Kidney epithelial cell (primary cell): Measurements from ENCODE around the gene ARHGAP45. TPM values are rescaled to one million over a fixed set of nuclear protein-coding genes. Genes with fewer than 3 reads are reported as not detected.
"Not testable (repeated sequence)": the region's sequence is repeated elsewhere in the genome, so short reads cannot be mapped to it uniquely, and the experiment has no call there.

Experiments used
- DNase-seq: peaks from one replicate; pipeline ENCODE4 v3.0.0-alpha.2; 2010; ENCODE audit warnings: low read depth
- H3K27me3 ChIP-seq: 2 replicates; pipeline ENCODE4 v1.6.0; 2011; ENCODE audit warnings: low read length; ENCODE audit not compliant: control insufficient read depth, insufficient read depth
- H3K36me3 ChIP-seq: 2 replicates; pipeline ENCODE4 v1.5.1; 2011; ENCODE audit warnings: low read length; ENCODE audit not compliant: control insufficient read depth, insufficient read depth
- H3K4me3 ChIP-seq: 2 replicates; pipeline ENCODE4 v1.5.1; 2011; ENCODE audit warnings: low read depth, mild to moderate bottlenecking, control low read depth, low read length
- total RNA-seq: library from RNA; depleted of rRNA; stranded (reverse); fragments of >200 nt; gene quantifications from 2 replicates; pipeline ENCODE4 v1.2.3, GENCODE V29; 2015
- TF ChIP-seq, protein P1 (sequence below): IDR thresholded peaks from 2 replicates; pipeline ENCODE4 v1.5.1; 2011; ENCODE audit warnings: mild to moderate bottlenecking, moderate library complexity, low read length, control low read depth, inconsistent platforms; ENCODE audit not compliant: insufficient read depth, poor library complexity, severe bottlenecking

ARHGAP45 gene
- total RNA-seq, 1 donor from 2014 or later = 4.2 TPM

DNA sequence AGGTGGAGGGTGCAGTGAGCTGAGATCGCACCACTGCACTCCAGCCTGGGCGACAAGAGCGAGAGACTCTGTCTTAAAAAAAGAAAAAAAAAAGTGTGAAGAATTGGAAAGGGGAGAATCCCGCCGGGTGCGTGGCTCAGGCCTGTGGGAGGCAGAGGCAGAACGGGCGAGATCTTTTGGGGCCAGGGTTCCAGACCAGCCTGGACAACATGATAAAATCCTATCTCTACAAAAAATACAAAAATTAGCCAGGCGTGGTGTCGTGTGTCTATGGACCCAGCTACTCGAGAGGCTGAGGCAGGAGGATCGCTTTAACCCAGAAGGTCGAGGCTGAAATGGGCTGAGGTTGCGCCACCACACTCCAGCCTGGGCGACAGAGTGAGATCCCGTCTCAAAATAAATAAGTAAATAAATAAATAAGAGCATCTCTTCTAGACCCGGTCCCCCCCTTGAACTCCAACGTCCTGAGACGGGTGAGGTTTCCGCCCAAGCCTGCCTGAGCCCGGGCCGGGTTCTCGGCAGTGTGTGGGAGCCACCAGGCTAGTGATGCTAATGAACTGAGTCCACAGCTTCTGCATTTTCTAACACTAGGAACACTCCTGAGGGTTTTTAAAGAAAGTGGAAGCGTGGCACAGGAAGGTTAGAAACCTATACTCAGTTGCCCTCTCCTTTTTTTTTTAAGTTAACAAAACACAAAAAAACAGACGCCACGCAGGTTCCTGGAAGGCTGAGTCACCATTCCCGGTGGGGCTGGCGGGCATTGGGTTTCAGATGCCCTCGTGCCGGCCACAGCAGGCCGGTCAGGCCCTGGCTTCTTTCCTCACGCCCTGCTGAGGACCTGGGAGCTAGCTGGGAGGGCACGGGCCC is 58.9 kb downstream of the ARHGAP45 start:
- Histone ChIP-seq H3K27me3 (no peaks in the 10 kb centered on the region), H3K4me3 (no peak overlapping the region), H3K36me3 (peaks cover 13% of the 10 kb centered on the region)
- TF ChIP-seq, protein P1, sequence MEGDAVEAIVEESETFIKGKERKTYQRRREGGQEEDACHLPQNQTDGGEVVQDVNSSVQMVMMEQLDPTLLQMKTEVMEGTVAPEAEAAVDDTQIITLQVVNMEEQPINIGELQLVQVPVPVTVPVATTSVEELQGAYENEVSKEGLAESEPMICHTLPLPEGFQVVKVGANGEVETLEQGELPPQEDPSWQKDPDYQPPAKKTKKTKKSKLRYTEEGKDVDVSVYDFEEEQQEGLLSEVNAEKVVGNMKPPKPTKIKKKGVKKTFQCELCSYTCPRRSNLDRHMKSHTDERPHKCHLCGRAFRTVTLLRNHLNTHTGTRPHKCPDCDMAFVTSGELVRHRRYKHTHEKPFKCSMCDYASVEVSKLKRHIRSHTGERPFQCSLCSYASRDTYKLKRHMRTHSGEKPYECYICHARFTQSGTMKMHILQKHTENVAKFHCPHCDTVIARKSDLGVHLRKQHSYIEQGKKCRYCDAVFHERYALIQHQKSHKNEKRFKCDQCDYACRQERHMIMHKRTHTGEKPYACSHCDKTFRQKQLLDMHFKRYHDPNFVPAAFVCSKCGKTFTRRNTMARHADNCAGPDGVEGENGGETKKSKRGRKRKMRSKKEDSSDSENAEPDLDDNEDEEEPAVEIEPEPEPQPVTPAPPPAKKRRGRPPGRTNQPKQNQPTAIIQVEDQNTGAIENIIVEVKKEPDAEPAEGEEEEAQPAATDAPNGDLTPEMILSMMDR = no peak
- no peak for DNase-seq

GRCh38 chr19:1126984-1127760 is 60.2 kb downstream of the ARHGAP45 start:
- no peak for DNase-seq
- Histone ChIP-seq H3K36me3 (peaks cover 10% of the 10 kb centered on the region), H3K27me3 (no peaks in the 10 kb centered on the region), H3K4me3 (no peak overlapping the region)
- TF ChIP-seq, protein P1 = no peak

GRCh38 chr19:1128106-1128505 is 61.1 kb downstream of the ARHGAP45 start:
- Histone ChIP-seq H3K36me3 (peaks cover 7% of the 10 kb centered on the region), H3K27me3 (no peaks in the 10 kb centered on the region), H3K4me3 (no peak overlapping the region)
- TF ChIP-seq, protein P1 = no peak
- DNase-seq = no peak

- H3K36me3 ChIP-seq, H3K4me3 ChIP-seq, H3K27me3 ChIP-seq, DNase-seq: not testable (repeated sequence)
Observed at GRCh38 chr19:1129084-1129483, 62.1 kb downstream of the ARHGAP45 start.

DNA sequence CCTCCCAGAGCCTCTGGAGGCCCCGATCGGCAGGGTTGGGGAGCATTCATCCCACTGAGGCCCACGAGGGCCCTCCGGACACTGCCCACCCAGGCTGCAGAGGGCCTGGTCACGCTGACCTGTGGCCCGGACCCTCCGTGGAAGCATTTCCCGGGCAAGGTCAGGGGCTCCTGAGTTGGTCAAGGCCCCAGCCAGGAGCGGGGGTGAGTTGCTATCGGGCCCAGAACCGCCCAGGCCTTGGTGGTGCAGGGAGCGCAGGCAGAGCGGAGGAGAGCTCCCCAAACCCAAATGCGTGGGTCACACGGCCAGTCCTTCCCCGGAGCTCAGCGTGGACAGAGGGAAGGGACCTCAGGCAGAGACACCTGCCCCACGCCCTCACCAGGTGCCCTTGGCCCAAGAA is 62.6 kb downstream of the ARHGAP45 start:
- Histone ChIP-seq H3K36me3 (peaks cover 4% of the 10 kb centered on the region), H3K27me3 (no peaks in the 10 kb centered on the region), H3K4me3 (no peak overlapping the region)
- TF ChIP-seq, protein P1 = no peak
- no peak for DNase-seq

DNA sequence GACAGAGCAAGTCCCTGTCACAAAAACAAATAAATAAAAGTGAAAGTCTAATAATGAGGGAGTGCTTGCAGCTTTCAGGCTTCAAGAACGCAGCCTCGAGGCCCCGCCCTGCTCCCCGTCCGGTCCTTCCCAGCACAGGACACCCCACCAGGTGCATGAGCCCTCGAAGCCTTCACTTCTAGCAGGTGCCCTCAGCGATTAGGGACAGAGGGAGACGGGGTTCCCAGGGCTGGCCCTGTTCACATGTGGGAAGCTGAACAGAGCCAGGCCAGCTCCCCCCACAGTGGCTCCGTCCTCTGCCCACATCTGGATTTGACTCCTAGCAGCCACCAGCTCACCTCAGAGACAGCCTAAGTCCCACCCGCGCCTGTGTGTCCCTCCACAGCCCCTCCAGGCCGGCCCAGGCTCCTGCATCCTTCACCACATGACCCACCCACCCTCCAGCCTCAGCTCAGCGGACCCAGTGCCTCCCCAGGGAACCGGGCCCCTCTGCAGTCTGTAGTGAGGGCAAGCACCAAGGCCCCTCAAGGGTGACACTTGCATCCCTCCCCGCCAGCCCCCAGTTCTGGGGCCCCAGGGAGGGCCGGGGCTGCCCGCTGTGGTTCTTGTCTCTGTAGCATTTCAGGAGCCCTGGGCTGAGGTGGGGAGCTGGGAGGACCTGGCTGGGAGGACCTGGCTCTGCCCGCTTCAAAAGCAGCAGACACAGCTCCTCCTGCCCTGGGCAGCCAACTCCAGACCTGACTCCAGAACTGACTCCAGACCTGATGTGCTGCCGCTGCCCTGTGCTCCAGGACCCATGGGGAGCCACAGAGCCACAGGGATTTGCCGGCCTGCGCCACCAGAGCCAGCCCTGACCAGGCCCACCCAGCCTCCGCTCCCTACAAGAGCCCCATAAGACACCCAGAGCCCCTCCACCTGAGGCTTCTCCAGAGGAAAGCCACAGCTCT is 64.1 kb downstream of the ARHGAP45 start:
- Histone ChIP-seq H3K27me3 (no peaks in the 10 kb centered on the region), H3K36me3 (peaks cover 3% of the 10 kb centered on the region), H3K4me3 (peak overlapping the region; percentile 71)
- DNase-seq = no peak
- TF ChIP-seq, protein P1 = no peak
